Activated CD8-positive, alpha-beta memory T cell treated with anti-CD3 and anti-CD28 coated beads, Interleukin-2, amount 10 ng/mL, durations not matched to agents 7 days and 5 days (primary cell): Measurements from ENCODE around the gene COG4. TPM values are rescaled to one million over a fixed set of nuclear protein-coding genes. Genes with fewer than 3 reads are reported as not detected.

Experiments used
- ATAC-seq: fragments of 150-1000 bp; cut with Tn5 transposase; one replicate; pipeline ENCODE4 v1.10.0; 2021; ENCODE audit warnings: moderate library complexity
- CTCF ChIA-PET: fragments of 350-600 bp; sonication (Branson Sonifier 250); formaldehyde crosslinking; loops from one replicate; lab custom pipeline; 2021; ENCODE audit warnings: antibody characterized with exemption; lab: Charles Lee
- DNase-seq: peaks from one replicate; pipeline ENCODE4 v3.0.0-alpha.2; 2020
- H3K27ac Mint-ChIP-seq: one replicate; pipeline ENCODE4 v1.8.0; 2021; ENCODE audit warnings: mild to moderate bottlenecking, mixed read lengths
- H3K27me3 Mint-ChIP-seq: one replicate; pipeline ENCODE4 v1.8.0; 2021; ENCODE audit warnings: mixed read lengths
- H3K36me3 Mint-ChIP-seq: one replicate; pipeline ENCODE4 v1.8.0; 2021; ENCODE audit warnings: mild to moderate bottlenecking, mixed read lengths
- H3K4me1 Mint-ChIP-seq: one replicate; pipeline ENCODE4 v1.8.0; 2021; ENCODE audit warnings: mixed read lengths
- H3K4me3 Mint-ChIP-seq: one replicate; pipeline ENCODE4 v1.8.0; 2021; ENCODE audit warnings: mild to moderate bottlenecking, moderate library complexity, mixed read lengths
- H3K9me3 Mint-ChIP-seq: one replicate; pipeline ENCODE4 v1.8.0; 2022; ENCODE audit warnings: low read depth, mixed read lengths
- total RNA-seq, 2 experiments: library from RNA; stranded (reverse); gene quantifications; one replicate each; pipeline ENCODE4 v1.2.3, GENCODE V29; 2021

The COG4 gene
- total RNA-seq, 2 experiments from 2014 or later, result 67.3 to 72.5 TPM

- Mint-ChIP-seq H3K4me3 (no peak overlapping the region), H3K27ac (no peak overlapping the region), H3K4me1 (peaks cover 21% of the 10 kb centered on the region), H3K27me3 (no peaks in the 10 kb centered on the region), H3K9me3 (no peaks in the 10 kb centered on the region), H3K36me3 (peaks cover 2% of the 10 kb centered on the region)
- CTCF ChIA-PET, result interaction anchor here (0.7 kb wide), 1 partner anchor 180 kb away, joined by 3 read pairs; no protein-coding TSS in a partner anchor
- no peak for DNase-seq
- ATAC-seq, result no peak
These were observed 50.4 kb downstream of the COG4 start for GRCh38 chr16:70472786-70473433.

GRCh38 chr16:70470927-70471341 lies 52.4 kb downstream of the COG4 start:
- H3K4me3 Mint-ChIP-seq, result no peak overlapping the region
- H3K27ac Mint-ChIP-seq, result no peak overlapping the region
- no peaks in the 10 kb centered on the region for H3K27me3 Mint-ChIP-seq
- H3K9me3 Mint-ChIP-seq, result no peaks in the 10 kb centered on the region
- ATAC-seq (no peak), DNase-seq (no peak)
- CTCF ChIA-PET, result no interaction called here
- H3K36me3 Mint-ChIP-seq, result no peaks in the 10 kb centered on the region
- H3K4me1 Mint-ChIP-seq, result peaks cover 5% of the 10 kb centered on the region

GRCh38 chr16:70470141-70470926 lies 53.0 kb downstream of the COG4 start:
- H3K36me3 Mint-ChIP-seq, result no peaks in the 10 kb centered on the region
- H3K4me1 Mint-ChIP-seq, result peaks cover under 1% of the 10 kb centered on the region
- no peaks in the 10 kb centered on the region for H3K27me3 Mint-ChIP-seq
- H3K27ac Mint-ChIP-seq, result no peak overlapping the region
- no peak for DNase-seq
- H3K9me3 Mint-ChIP-seq, result no peaks in the 10 kb centered on the region
- H3K4me3 Mint-ChIP-seq, result no peak overlapping the region
- CTCF ChIA-PET, result no interaction called here
- no peak for ATAC-seq

- Mint-ChIP-seq H3K27ac (no peak overlapping the region), H3K36me3 (no peaks in the 10 kb centered on the region), H3K4me3 (no peak overlapping the region), H3K9me3 (no peaks in the 10 kb centered on the region), H3K27me3 (no peaks in the 10 kb centered on the region), H3K4me1 (no peaks in the 10 kb centered on the region)
- CTCF ChIA-PET, result interaction anchor here (1.3 kb wide), 1 partner anchor 9 kb away, joined by 4 read pairs; no protein-coding TSS in a partner anchor
- no peak for ATAC-seq
- DNase-seq, result no peak
These were observed 54.4 kb downstream of the COG4 start for GRCh38 chr16:70468776-70469525.

GRCh38 chr16:70467608-70468007 lies 55.7 kb downstream of the COG4 start:
- no peak overlapping the region for H3K27ac Mint-ChIP-seq
- no peak overlapping the region for H3K4me3 Mint-ChIP-seq
- CTCF ChIA-PET, result interaction anchor here (0.6 kb wide), 1 partner anchor 8 kb away, joined by 3 read pairs; no protein-coding TSS in a partner anchor
- no peaks in the 10 kb centered on the region for H3K4me1 Mint-ChIP-seq
- H3K36me3 Mint-ChIP-seq, result no peaks in the 10 kb centered on the region
- no peaks in the 10 kb centered on the region for H3K27me3 Mint-ChIP-seq
- no peaks in the 10 kb centered on the region for H3K9me3 Mint-ChIP-seq
- no peak for ATAC-seq
- no peak for DNase-seq

GRCh38 chr16:70467113-70467512 lies 56.2 kb downstream of the COG4 start:
- H3K27me3 Mint-ChIP-seq, result no peaks in the 10 kb centered on the region
- CTCF ChIA-PET, result no interaction called here
- no peaks in the 10 kb centered on the region for H3K36me3 Mint-ChIP-seq
- H3K27ac Mint-ChIP-seq, result no peak overlapping the region
- no peak overlapping the region for H3K4me3 Mint-ChIP-seq
- H3K9me3 Mint-ChIP-seq, result no peaks in the 10 kb centered on the region
- H3K4me1 Mint-ChIP-seq, result no peaks in the 10 kb centered on the region
- no peak for ATAC-seq
- DNase-seq, result no peak

GRCh38 chr16:70466805-70467076 lies 56.6 kb downstream of the COG4 start:
- Mint-ChIP-seq H3K27me3 (no peaks in the 10 kb centered on the region), H3K27ac (no peak overlapping the region), H3K4me1 (peaks cover 2% of the 10 kb centered on the region), H3K36me3 (no peaks in the 10 kb centered on the region), H3K9me3 (no peaks in the 10 kb centered on the region), H3K4me3 (no peak overlapping the region)
- no peak for ATAC-seq
- CTCF ChIA-PET, result no interaction called here
- DNase-seq, result no peak

GRCh38 chr16:70465999-70466804 lies 57.2 kb downstream of the COG4 start:
- H3K9me3 Mint-ChIP-seq, result no peaks in the 10 kb centered on the region
- DNase-seq, result no peak
- H3K4me3 Mint-ChIP-seq, result no peak overlapping the region
- H3K36me3 Mint-ChIP-seq, result no peaks in the 10 kb centered on the region
- ATAC-seq, result no peak
- no peaks in the 10 kb centered on the region for H3K27me3 Mint-ChIP-seq
- CTCF ChIA-PET, result no interaction called here
- H3K27ac Mint-ChIP-seq, result no peak overlapping the region
- H3K4me1 Mint-ChIP-seq, result peaks cover 5% of the 10 kb centered on the region

GRCh38 chr16:70463235-70463634 lies 60.1 kb downstream of the COG4 start:
- Mint-ChIP-seq H3K36me3 (no peaks in the 10 kb centered on the region), H3K4me3 (no peak overlapping the region), H3K9me3 (no peaks in the 10 kb centered on the region), H3K4me1 (peaks cover 13% of the 10 kb centered on the region), H3K27me3 (no peaks in the 10 kb centered on the region), H3K27ac (no peak overlapping the region)
- DNase-seq (no peak), ATAC-seq (no peak)
- CTCF ChIA-PET, result no interaction called here

GRCh38 chr16:70460737-70461261 lies 62.6 kb downstream of the COG4 start:
- Mint-ChIP-seq H3K27me3 (no peaks in the 10 kb centered on the region), H3K4me1 (peaks cover 17% of the 10 kb centered on the region), H3K27ac (peak overlapping the region; percentile 58), H3K4me3 (no peak overlapping the region), H3K9me3 (no peaks in the 10 kb centered on the region), H3K36me3 (no peaks in the 10 kb centered on the region)
- CTCF ChIA-PET, result no interaction called here
- ATAC-seq (no peak), DNase-seq (no peak)

GRCh38 chr16:70457446-70458166 lies 65.7 kb downstream of the COG4 start:
- no peak for ATAC-seq
- Mint-ChIP-seq H3K36me3 (no peaks in the 10 kb centered on the region), H3K9me3 (no peaks in the 10 kb centered on the region), H3K4me3 (no peak overlapping the region), H3K27me3 (no peaks in the 10 kb centered on the region), H3K27ac (no peak overlapping the region), H3K4me1 (peaks cover 34% of the 10 kb centered on the region)
- CTCF ChIA-PET, result no interaction called here
- no peak for DNase-seq

- no peak for DNase-seq
- peaks cover 25% of the 10 kb centered on the region for H3K4me1 Mint-ChIP-seq
- H3K36me3 Mint-ChIP-seq, result no peaks in the 10 kb centered on the region
- ATAC-seq, result no peak
- H3K27me3 Mint-ChIP-seq, result no peaks in the 10 kb centered on the region
- no peaks in the 10 kb centered on the region for H3K9me3 Mint-ChIP-seq
- no peak overlapping the region for H3K4me3 Mint-ChIP-seq
- no peak overlapping the region for H3K27ac Mint-ChIP-seq
- CTCF ChIA-PET, result interaction anchor here (0.7 to 0.9 kb wide), 2 partner anchors 198 to 1371 kb away, joined by 3 read pairs; no protein-coding TSS in a partner anchor
These were observed 67.4 kb downstream of the COG4 start for GRCh38 chr16:70455910-70456309.
